Measurements from ENCODE around the gene EPB41L2. TPM values are rescaled to one million over a fixed set of nuclear protein-coding genes. Genes with fewer than 3 reads are reported as not detected.

Gene EPB41L2
- total RNA-seq, 1 donor from 2014 or later = 66.3 TPM

- Mint-ChIP-seq H3K27me3 (ENCODE audit: low read depth) (no peaks in the 10 kb centered on the region), H3K4me3 (no peak overlapping the region), H3K36me3 (no peaks in the 10 kb centered on the region), H3K9me3 (no peaks in the 10 kb centered on the region), H3K27ac (no peak overlapping the region), H3K4me1 (peaks cover 16% of the 10 kb centered on the region)
- DNase-seq (ENCODE audit: low spot score in 2 of 2, unreplicated experiment in 2 of 2) = no peak
- no peak for TF ChIP-seq CTCF (IDR thresholded peaks at IDR 0.05; ENCODE audit: unreplicated experiment)
Observed at GRCh38 chr6:131041814-131042213, 21.2 kb downstream of the EPB41L2 start.

- DNase-seq (ENCODE audit: low spot score in 2 of 2, unreplicated experiment in 2 of 2) = no peak
- Mint-ChIP-seq H3K36me3 (no peaks in the 10 kb centered on the region), H3K27me3 (ENCODE audit: low read depth) (no peaks in the 10 kb centered on the region), H3K27ac (no peak overlapping the region), H3K9me3 (no peaks in the 10 kb centered on the region), H3K4me1 (peaks cover 16% of the 10 kb centered on the region), H3K4me3 (no peak overlapping the region)
- TF ChIP-seq CTCF (IDR thresholded peaks at IDR 0.05; ENCODE audit: unreplicated experiment) = no peak
Observed at GRCh38 chr6:131040866-131041265, 22.2 kb downstream of the EPB41L2 start.

- Mint-ChIP-seq H3K4me1 (peaks cover 16% of the 10 kb centered on the region), H3K4me3 (no peak overlapping the region), H3K27ac (no peak overlapping the region), H3K27me3 (ENCODE audit: low read depth) (no peaks in the 10 kb centered on the region), H3K36me3 (no peaks in the 10 kb centered on the region), H3K9me3 (no peaks in the 10 kb centered on the region)
- TF ChIP-seq CTCF (IDR thresholded peaks at IDR 0.05; ENCODE audit: unreplicated experiment) = no peak
- DNase-seq (ENCODE audit: low spot score in 2 of 2, unreplicated experiment in 2 of 2) = no peak
Observed at GRCh38 chr6:131039345-131039680, 23.7 kb downstream of the EPB41L2 start.

DNA sequence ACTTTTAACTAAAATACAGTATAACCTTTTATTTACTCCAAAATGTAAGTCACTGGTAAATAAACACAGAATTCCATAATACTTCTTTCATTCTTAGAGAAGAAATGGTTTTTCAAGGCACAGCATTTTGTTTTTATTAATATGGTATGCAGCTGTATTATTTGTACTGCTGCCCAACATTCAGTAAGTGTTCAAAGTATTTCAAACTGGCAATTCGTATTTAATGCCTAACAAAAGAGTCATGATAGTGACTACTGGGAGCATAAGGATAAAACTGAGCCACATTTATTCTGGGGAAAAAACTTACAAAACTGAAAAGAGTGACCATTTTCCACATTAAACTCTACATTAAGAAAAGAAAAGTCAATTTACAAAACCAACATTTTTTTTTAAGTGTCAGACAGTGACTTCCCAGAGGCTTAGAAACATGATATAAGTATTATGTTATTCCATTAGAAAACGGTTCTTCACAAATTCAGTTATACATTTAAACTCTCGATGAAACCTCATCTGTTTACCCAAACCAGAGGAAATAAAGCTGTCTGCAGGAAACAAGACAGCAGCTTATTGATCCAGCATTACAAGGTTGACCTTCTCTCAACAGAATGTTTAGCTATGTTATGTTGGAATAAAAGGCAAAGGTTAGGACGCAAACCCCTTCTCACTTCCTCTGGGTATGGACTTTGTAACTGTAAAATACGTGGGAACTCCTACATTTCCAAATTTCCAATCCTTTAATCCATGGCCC lies 24.3 kb downstream of the EPB41L2 start:
- H3K4me3 Mint-ChIP-seq = no peak overlapping the region
- no peak for TF ChIP-seq CTCF (IDR thresholded peaks at IDR 0.05; ENCODE audit: unreplicated experiment)
- H3K9me3 Mint-ChIP-seq = no peaks in the 10 kb centered on the region
- H3K36me3 Mint-ChIP-seq = no peaks in the 10 kb centered on the region
- no peaks in the 10 kb centered on the region for H3K27me3 Mint-ChIP-seq (ENCODE audit: low read depth)
- no peak for DNase-seq (ENCODE audit: low spot score in 2 of 2, unreplicated experiment in 2 of 2)
- peaks cover 16% of the 10 kb centered on the region for H3K4me1 Mint-ChIP-seq
- no peak overlapping the region for H3K27ac Mint-ChIP-seq

GRCh38 chr6:131037194-131037897 lies 25.7 kb downstream of the EPB41L2 start:
- no peaks in the 10 kb centered on the region for H3K36me3 Mint-ChIP-seq
- no peak for TF ChIP-seq CTCF (IDR thresholded peaks at IDR 0.05; ENCODE audit: unreplicated experiment)
- H3K9me3 Mint-ChIP-seq = no peaks in the 10 kb centered on the region
- no peak for DNase-seq (ENCODE audit: low spot score in 2 of 2, unreplicated experiment in 2 of 2)
- H3K4me1 Mint-ChIP-seq = peaks cover 16% of the 10 kb centered on the region
- H3K27ac Mint-ChIP-seq = no peak overlapping the region
- no peak overlapping the region for H3K4me3 Mint-ChIP-seq
- no peaks in the 10 kb centered on the region for H3K27me3 Mint-ChIP-seq (ENCODE audit: low read depth)

Data from mesothelial cell of epicardium (in vitro differentiated cells).